ENCODE measurements around the gene ZDHHC11. TPM values are rescaled to one million over a fixed set of nuclear protein-coding genes. Genes with fewer than 3 reads are reported as not detected.
"Not testable (repeated sequence)": the region's sequence is repeated elsewhere in the genome, so short reads cannot be mapped to it uniquely, and the experiment has no call there.

The ZDHHC11 gene
- total and polyA plus RNA-seq, 12 donors, result 0.57 to 8.6 (median 2.9) TPM; not detected in 2

- DNase-seq, result peak in 2 of 7 donors; percentile 1 to 44
- H3K4me3 ChIP-seq, result not testable (repeated sequence)
- WGBS, 4 donors, result 85 to 88% (median 85%) methylated on average over 8 to 10 of the region's 10 CpGs; no CpG with 5 or more reads in 1 of the 4 donors
Observed at GRCh38 chr5:838431-838851, 12.3 kb downstream of the ZDHHC11 start.

GRCh38 chr5:837621-838121, 13.1 kb downstream of the ZDHHC11 start:
- H3K4me1 ChIP-seq (replicated peaks in 1 of 2); H3K27ac ChIP-seq; H3K4me3 ChIP-seq; intact Hi-C loops (cut with DNase I); H3K36me3 ChIP-seq (replicated peaks in 1 of 2); H3K27me3 ChIP-seq; H3K9me3 ChIP-seq (replicated peaks in 1 of 3): not testable (repeated sequence)
- DNase-seq, result peak in 2 of 7 donors; percentile 3 to 24
- 76 to 97% (median 90%) methylated on average over 4 to 14 of the region's 14 CpGs for WGBS, 4 donors

More at GRCh38 chr5:838431-838851, 12.3 kb downstream of the ZDHHC11 start:
- H3K9me3 ChIP-seq (replicated peaks in 1 of 3); intact Hi-C loops (cut with DNase I); H3K4me1 ChIP-seq (replicated peaks in 1 of 2); H3K36me3 ChIP-seq (replicated peaks in 1 of 2); H3K27me3 ChIP-seq; H3K27ac ChIP-seq: not testable (repeated sequence)

GRCh38 chr5:835933-836612, 14.7 kb downstream of the ZDHHC11 start:
- H3K36me3 ChIP-seq (replicated peaks in 1 of 2); H3K4me3 ChIP-seq; intact Hi-C loops (cut with DNase I); H3K4me1 ChIP-seq (replicated peaks in 1 of 2); H3K27ac ChIP-seq; H3K9me3 ChIP-seq (replicated peaks in 1 of 3); H3K27me3 ChIP-seq: not testable (repeated sequence)
- DNase-seq, result peak in 1 of 7 donors; percentile 25
- 55 to 63% (median 56%) methylated on average over 7 of the region's 7 CpGs for WGBS, 4 donors

- H3K36me3 ChIP-seq (replicated peaks in 1 of 2); H3K4me3 ChIP-seq; H3K27ac ChIP-seq; H3K4me1 ChIP-seq (replicated peaks in 1 of 2); H3K27me3 ChIP-seq; DNase-seq; intact Hi-C loops (cut with DNase I); H3K9me3 ChIP-seq (replicated peaks in 1 of 3): not testable (repeated sequence)
- 69 to 77% (median 73%) methylated on average over 2 of the region's 2 CpGs for WGBS, 4 donors
Observed at GRCh38 chr5:834013-834412, 16.8 kb downstream of the ZDHHC11 start.

GRCh38 chr5:828194-828593, 22.6 kb downstream of the ZDHHC11 start:
- H3K9me3 ChIP-seq (replicated peaks in 1 of 3); H3K4me3 ChIP-seq; H3K4me1 ChIP-seq (replicated peaks in 1 of 2); H3K27ac ChIP-seq; H3K27me3 ChIP-seq; intact Hi-C loops (cut with DNase I); H3K36me3 ChIP-seq (replicated peaks in 1 of 2); DNase-seq: not testable (repeated sequence)
- WGBS, 4 donors, result 87 to 97% (median 92%) methylated on average over 2 to 17 of the region's 19 CpGs

GRCh38 chr5:825544-825943, 25.2 kb downstream of the ZDHHC11 start:
- H3K27ac ChIP-seq; H3K4me1 ChIP-seq (replicated peaks in 1 of 2); H3K27me3 ChIP-seq; DNase-seq; intact Hi-C loops (cut with DNase I); H3K4me3 ChIP-seq; H3K36me3 ChIP-seq (replicated peaks in 1 of 2); H3K9me3 ChIP-seq (replicated peaks in 1 of 3): not testable (repeated sequence)
- WGBS, 4 donors, result 0 to 86% (median 38%) methylated on average over 1 of the region's 1 CpG; no CpG with 5 or more reads in 1 of the 4 donors

GRCh38 chr5:821504-821903, 29.3 kb downstream of the ZDHHC11 start:
- no peaks in the 10 kb centered on the region for H3K4me1 ChIP-seq (replicated peaks in 1 of 2)
- H3K9me3 ChIP-seq (replicated peaks in 1 of 3), result no peaks in the 10 kb centered on the region
- WGBS, 4 donors, result 74 to 80% (median 76%) methylated on average over 8 of the region's 8 CpGs; no CpG with 5 or more reads in 1 of the 4 donors
- H3K36me3 ChIP-seq (replicated peaks in 1 of 2), result no peaks in the 10 kb centered on the region
- DNase-seq, result no peak
- no peak overlapping the region for H3K27ac ChIP-seq
- no peak overlapping the region for H3K4me3 ChIP-seq
- no peaks in the 10 kb centered on the region for H3K27me3 ChIP-seq
- TF ChIP-seq CTCF (IDR thresholded peaks at IDR 0.05) (no peak), POLR2A (IDR thresholded peaks at IDR 0.05) (no peak)
- intact Hi-C loops (cut with DNase I), result no loop called here
